ENCODE results near the gene TOMM5.
"Not testable (repeated sequence)": the region's sequence is repeated elsewhere in the genome, so short reads cannot be mapped to it uniquely, and the experiment has no call there.

The TOMM5 gene

GRCh38 chr9:37611014-37611413, 18.6 kb upstream of the TOMM5 start:
- DNase-seq = no peak

- DNase-seq = no peak
These were observed 17.5 kb upstream of the TOMM5 start for GRCh38 chr9:37609735-37610397.

- no peak for DNase-seq
These were observed 15.9 kb upstream of the TOMM5 start for GRCh38 chr9:37608250-37608649.

GRCh38 chr9:37604296-37604695, 11.9 kb upstream of the TOMM5 start:
- no peak for DNase-seq

GRCh38 chr9:37602817-37603216, 10.4 kb upstream of the TOMM5 start:
- DNase-seq = no peak

GRCh38 chr9:37602061-37602460, 9.7 kb upstream of the TOMM5 start:
- not testable (repeated sequence) for DNase-seq

GRCh38 chr9:37596504-37596903, 4.1 kb upstream of the TOMM5 start:
- no peak for DNase-seq

- DNase-seq = no peak
These were observed 1.6 kb upstream of the TOMM5 start for GRCh38 chr9:37593883-37594448.

- DNase-seq = no peak
These were observed 4.9 kb downstream of the TOMM5 start for GRCh38 chr9:37587521-37587920.

GRCh38 chr9:37583522-37584121, 8.8 kb downstream of the TOMM5 start:
- no peak for DNase-seq

- DNase-seq = peak in 2 of 14 donors; percentile 6
These were observed 9.7 kb downstream of the TOMM5 start for GRCh38 chr9:37582548-37583157.

GRCh38 chr9:37575921-37576721, 16.3 kb downstream of the TOMM5 start, which contains the start of gene FBXO10:
Gene FBXO10, minus strand, starts transcription at chr9:37576380. Its CDS starts 34,612 bp downstream, at chr9:37541768.
- peak in 13 of 14 donors; percentile 21 to 81 (median 58) for DNase-seq

- DNase-seq = no peak
These were observed 16.9 kb downstream of the TOMM5 start for GRCh38 chr9:37575511-37575914.

GRCh38 chr9:37575001-37575400, 17.4 kb downstream of the TOMM5 start:
- peak in 1 of 14 donors; percentile 4 for DNase-seq

- no peak for DNase-seq
These were observed 18.1 kb downstream of the TOMM5 start for GRCh38 chr9:37574241-37574721.

- DNase-seq = no peak
These were observed 21.1 kb downstream of the TOMM5 start for GRCh38 chr9:37571282-37571681.

GRCh38 chr9:37566716-37567115, 25.7 kb downstream of the TOMM5 start:
- no peak for DNase-seq

GRCh38 chr9:37565661-37566618, 26.5 kb downstream of the TOMM5 start:
- DNase-seq = no peak

- DNase-seq = no peak
These were observed 27.5 kb downstream of the TOMM5 start for GRCh38 chr9:37564916-37565315.

GRCh38 chr9:37563806-37564513, 28.4 kb downstream of the TOMM5 start:
- no peak for DNase-seq

GRCh38 chr9:37562826-37563225, 29.6 kb downstream of the TOMM5 start:
- DNase-seq = no peak
